Esophagus muscularis mucosa (tissue), 4 donors: Measurements from ENCODE around the gene MAOB.

Source experiments
- EP300 ChIP-seq: sonication (generic); formaldehyde crosslinking; IDR thresholded peaks from one replicate; pipeline ENCODE4 v1.6.1; 2017; ENCODE audit warnings: antibody characterized with exemption
- POLR2A ChIP-seq: fragments of 450-650 bp; IDR thresholded peaks from one replicate; pipeline ENCODE4 v1.6.1; 2017; ENCODE audit warnings: antibody characterized with exemption, moderate library complexity, mild to moderate bottlenecking, low read depth
- POLR2AphosphoS5 ChIP-seq, 2 donors: sonication (generic); formaldehyde crosslinking; IDR thresholded peaks; one replicate each; pipeline ENCODE4 v1.6.1; 2017; ENCODE audit warnings: antibody characterized with exemption in 2 of 2
- TF ChIP-seq, protein P1 (sequence below), 3 experiments: fragments of 200-600 bp in 2 of 3; fragments of 450-650 bp in 1 of 3; sonication (generic) in 2 of 3; IDR thresholded peaks; one replicate each; pipeline ENCODE4 v1.5.1; 2017 to 2019; ENCODE audit warnings: antibody characterized with exemption in 3 of 3, mild to moderate bottlenecking in 2 of 3, moderate library complexity in 1 of 3

GRCh38 chrX:43804021-43804420, 78.2 kb downstream of the MAOB start:
- TF ChIP-seq, protein P1, sequence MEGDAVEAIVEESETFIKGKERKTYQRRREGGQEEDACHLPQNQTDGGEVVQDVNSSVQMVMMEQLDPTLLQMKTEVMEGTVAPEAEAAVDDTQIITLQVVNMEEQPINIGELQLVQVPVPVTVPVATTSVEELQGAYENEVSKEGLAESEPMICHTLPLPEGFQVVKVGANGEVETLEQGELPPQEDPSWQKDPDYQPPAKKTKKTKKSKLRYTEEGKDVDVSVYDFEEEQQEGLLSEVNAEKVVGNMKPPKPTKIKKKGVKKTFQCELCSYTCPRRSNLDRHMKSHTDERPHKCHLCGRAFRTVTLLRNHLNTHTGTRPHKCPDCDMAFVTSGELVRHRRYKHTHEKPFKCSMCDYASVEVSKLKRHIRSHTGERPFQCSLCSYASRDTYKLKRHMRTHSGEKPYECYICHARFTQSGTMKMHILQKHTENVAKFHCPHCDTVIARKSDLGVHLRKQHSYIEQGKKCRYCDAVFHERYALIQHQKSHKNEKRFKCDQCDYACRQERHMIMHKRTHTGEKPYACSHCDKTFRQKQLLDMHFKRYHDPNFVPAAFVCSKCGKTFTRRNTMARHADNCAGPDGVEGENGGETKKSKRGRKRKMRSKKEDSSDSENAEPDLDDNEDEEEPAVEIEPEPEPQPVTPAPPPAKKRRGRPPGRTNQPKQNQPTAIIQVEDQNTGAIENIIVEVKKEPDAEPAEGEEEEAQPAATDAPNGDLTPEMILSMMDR (IDR thresholded peaks at IDR 0.05), result no peak
- TF ChIP-seq POLR2A, result no peak
- TF ChIP-seq EP300, result no peak
- no peak for TF ChIP-seq POLR2AphosphoS5 (IDR thresholded peaks at IDR 0.05)
